Adipocyte (in vitro differentiated cells): ENCODE results near the gene PRDM16.

Experiments
- DNase-seq: peaks from one replicate; pipeline ENCODE4 v3.0.0-alpha.2; 2015; ENCODE audit warnings: low read depth
- H3K27me3 ChIP-seq: replicated peaks from 2 replicates; pipeline ENCODE4 v1.7.0; 2013; ENCODE audit warnings: mild to moderate bottlenecking, low read length, moderate library complexity; ENCODE audit not compliant: control insufficient read depth, insufficient read depth
- H3K36me3 ChIP-seq: 2 replicates; pipeline ENCODE4 v1.7.0; 2013; ENCODE audit warnings: low read length, mild to moderate bottlenecking, moderate library complexity; ENCODE audit not compliant: control insufficient read depth, insufficient read depth, severe bottlenecking
- H3K4me1 ChIP-seq: 2 replicates; pipeline ENCODE4 v1.7.0; 2013; ENCODE audit warnings: mild to moderate bottlenecking, low read length, moderate library complexity; ENCODE audit not compliant: control insufficient read depth, insufficient read depth
- H3K4me3 ChIP-seq: 2 replicates; pipeline ENCODE4 v1.7.0; 2013; ENCODE audit warnings: mild to moderate bottlenecking, low read length, moderate library complexity
- H3K9ac ChIP-seq: 2 replicates; pipeline ENCODE4 v1.7.0; 2013; ENCODE audit warnings: mild to moderate bottlenecking, low read length, moderate library complexity
- H3K9me3 ChIP-seq: 2 replicates; pipeline ENCODE4 v1.7.0; 2013; ENCODE audit warnings: mild to moderate bottlenecking, low read length, moderate library complexity; ENCODE audit not compliant: control insufficient read depth

PRDM16 gene

DNA sequence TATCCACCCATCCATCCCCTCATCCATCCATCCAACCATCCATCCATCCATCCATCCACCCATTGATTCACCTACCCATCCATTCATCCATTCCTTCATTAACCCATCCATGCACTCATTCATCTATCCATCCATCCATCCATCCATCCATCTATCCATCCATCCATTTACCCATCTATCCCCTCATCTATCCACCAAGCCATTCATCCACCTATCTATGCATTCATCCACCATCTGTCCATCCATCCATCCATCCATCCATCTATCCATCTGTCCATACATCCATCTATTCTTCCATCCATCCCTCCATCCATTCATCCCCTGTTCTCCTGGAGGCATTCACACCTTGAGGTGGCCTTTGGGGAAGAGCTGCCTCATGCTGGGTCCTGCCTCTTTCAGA is 107.0 kb downstream of the PRDM16 start:
- DNase-seq = no peak
- H3K4me1 ChIP-seq = peaks cover 20% of the 10 kb centered on the region
- no peak overlapping the region for H3K4me3 ChIP-seq

DNA sequence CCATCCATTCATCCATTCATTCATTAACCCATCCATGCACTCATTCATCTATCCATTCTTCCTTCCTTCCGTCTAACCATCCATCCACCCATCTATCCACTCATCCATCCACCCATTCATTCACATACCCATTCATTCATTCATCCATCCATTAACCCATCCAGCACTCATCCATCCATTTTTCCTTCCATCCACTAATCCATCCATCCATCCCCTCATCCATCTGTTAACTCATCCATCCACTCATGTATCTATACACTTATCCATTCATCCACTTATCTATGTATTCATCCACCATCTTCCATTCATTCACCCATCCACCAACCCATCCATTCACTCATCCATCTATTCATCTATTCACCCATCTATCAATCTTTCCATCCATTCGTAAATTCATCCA is 107.8 kb downstream of the PRDM16 start:
- H3K9me3 ChIP-seq = no peaks in the 10 kb centered on the region
- H3K4me3 ChIP-seq = no peak overlapping the region

More for the DNA sequence above, 107.0 kb downstream of the PRDM16 start:
- Histone ChIP-seq H3K9me3 (no peaks in the 10 kb centered on the region), H3K9ac (no peak overlapping the region), H3K36me3 (no peaks in the 10 kb centered on the region), H3K27me3 (peaks cover 28% of the 10 kb centered on the region)

DNA sequence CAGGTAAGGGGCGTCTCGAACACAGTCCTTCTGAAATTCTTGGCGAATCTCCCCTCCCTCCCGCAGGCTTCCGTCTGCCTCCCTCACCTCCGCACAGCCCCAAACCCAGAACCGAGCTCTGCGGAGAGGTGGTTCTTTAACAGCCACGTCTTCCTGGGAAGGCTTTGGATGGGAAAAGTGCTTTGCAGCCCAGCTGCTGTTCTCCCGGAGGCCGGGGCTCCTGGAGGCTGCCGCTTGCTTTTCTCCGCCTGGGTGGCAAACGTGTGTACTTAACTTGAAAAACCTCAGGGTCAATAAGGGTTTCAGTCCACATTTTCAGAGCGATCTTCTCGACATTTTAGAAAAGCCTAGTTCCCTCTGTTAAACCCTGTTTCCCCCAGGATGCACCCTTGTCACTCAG is 109.3 kb downstream of the PRDM16 start:
- H3K9me3 ChIP-seq = no peaks in the 10 kb centered on the region
- no peak overlapping the region for H3K4me3 ChIP-seq
- peaks cover 24% of the 10 kb centered on the region for H3K27me3 ChIP-seq
- DNase-seq = no peak
- H3K36me3 ChIP-seq = no peaks in the 10 kb centered on the region
- peaks cover 14% of the 10 kb centered on the region for H3K4me1 ChIP-seq
- H3K9ac ChIP-seq = no peak overlapping the region

More for the DNA sequence above, 107.8 kb downstream of the PRDM16 start:
- Histone ChIP-seq H3K27me3 (peaks cover 27% of the 10 kb centered on the region), H3K36me3 (no peaks in the 10 kb centered on the region), H3K4me1 (peaks cover 14% of the 10 kb centered on the region), H3K9ac (no peak overlapping the region)
- no peak for DNase-seq

DNA sequence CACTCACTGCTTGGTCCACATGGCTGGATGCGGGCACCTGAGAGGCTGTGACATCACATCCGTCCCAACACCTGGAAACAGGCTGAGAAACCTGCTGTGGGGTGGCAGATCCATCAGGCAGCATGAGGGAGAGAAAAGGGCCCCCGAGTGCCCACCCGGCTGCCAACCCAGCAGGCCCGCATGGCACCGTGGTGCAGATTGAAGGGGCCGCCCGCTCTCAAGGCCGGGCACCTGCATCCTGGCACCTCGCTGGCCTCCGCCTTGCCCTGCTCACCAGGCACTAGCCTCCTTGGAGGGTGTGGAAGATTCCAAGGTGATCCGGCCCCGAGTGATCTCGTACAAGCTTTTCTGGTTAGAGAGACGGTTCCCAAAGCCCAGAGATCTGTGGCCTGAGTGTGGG is 110.5 kb downstream of the PRDM16 start:
- H3K9me3 ChIP-seq = no peaks in the 10 kb centered on the region
- H3K27me3 ChIP-seq = peaks cover 18% of the 10 kb centered on the region
- H3K4me3 ChIP-seq = no peak overlapping the region

DNA sequence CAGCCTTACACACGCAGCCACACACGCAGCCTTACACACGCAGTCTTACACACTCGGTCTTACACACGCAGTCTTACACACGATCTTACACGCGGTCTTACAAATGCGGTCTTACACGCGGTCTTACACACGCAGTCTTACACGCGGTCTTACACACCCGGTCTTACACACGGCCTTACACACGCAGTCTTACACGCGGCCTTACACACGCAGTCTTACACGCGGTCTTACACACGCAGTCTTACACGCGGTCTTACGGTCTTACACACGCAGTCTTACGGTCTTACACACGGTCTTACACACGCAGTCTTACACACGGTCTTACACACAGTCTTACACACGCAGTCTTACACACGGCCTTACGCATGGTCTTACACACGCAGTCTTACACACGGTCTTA is 111.9 kb downstream of the PRDM16 start:
- no peak for DNase-seq
- no peaks in the 10 kb centered on the region for H3K36me3 ChIP-seq
- H3K27me3 ChIP-seq = peaks cover 26% of the 10 kb centered on the region
- no peak overlapping the region for H3K4me3 ChIP-seq
- no peak overlapping the region for H3K9ac ChIP-seq
- H3K9me3 ChIP-seq = no peaks in the 10 kb centered on the region
- no peaks in the 10 kb centered on the region for H3K4me1 ChIP-seq

More for the DNA sequence above, 110.5 kb downstream of the PRDM16 start:
- DNase-seq = no peak
- Histone ChIP-seq H3K36me3 (no peaks in the 10 kb centered on the region), H3K4me1 (peaks cover 10% of the 10 kb centered on the region), H3K9ac (no peak overlapping the region)

DNA sequence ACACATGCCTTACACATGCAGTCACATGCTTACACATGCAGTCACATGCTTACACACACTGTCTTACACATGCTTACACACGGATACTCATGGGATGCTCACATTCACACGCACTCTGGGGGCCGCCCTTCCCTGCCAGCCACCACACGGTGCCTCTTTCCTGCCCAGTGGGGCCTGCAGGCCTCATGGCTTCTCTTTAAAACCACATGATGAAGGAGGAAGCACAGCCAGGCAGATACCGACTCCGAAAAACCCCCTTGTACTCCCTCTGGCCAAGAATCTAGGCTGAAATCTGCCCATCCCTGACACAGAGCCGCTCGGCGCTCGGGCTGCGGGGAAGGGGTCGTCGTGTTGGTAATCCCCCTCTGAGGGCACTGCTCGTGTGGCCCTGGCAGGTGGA is 113.0 kb downstream of the PRDM16 start:
- Histone ChIP-seq H3K9ac (no peak overlapping the region), H3K4me3 (no peak overlapping the region), H3K4me1 (peaks cover 4% of the 10 kb centered on the region), H3K27me3 (peaks cover 19% of the 10 kb centered on the region), H3K36me3 (no peaks in the 10 kb centered on the region), H3K9me3 (no peaks in the 10 kb centered on the region)
- DNase-seq = no peak

DNA sequence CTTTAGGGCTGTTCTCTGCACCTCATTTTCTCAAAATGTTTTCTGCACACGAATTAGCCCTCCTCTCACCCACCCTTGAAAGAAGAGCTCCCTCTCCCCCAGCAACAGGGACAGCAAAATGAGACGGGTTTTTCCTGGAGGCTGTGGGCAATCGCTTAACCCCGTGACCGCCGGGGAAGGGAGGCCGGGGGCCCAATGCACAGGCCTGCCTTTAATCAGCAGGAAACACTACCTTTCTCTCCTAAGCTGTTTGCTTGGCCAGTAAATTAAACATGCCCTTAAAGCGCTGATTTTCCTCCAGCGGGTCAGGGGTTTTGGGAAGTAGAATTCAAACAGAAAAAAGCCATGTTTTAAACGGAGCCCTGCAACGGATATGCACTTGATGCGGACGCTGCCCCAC is 114.4 kb downstream of the PRDM16 start:
- no peak for DNase-seq
- H3K9me3 ChIP-seq = no peaks in the 10 kb centered on the region

DNA sequence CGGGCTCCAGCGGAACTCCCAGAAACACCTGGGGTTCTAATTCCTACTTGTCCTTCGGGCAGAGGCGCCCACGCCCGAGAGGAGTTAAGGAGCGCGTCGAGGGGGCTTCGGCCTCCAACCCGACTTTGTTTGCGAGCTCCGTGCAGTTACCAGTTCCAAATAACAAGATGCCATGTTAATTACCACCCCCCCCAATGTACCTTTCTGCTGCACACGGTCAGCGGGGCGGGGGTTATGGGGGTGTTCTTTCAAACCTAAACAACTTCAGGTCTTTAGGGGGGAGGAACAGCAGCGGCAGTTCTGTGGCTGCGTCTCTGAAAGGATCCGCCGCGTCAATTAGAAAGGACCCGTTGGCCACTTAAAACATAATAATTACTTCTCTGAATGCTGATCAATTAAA is 114.8 kb downstream of the PRDM16 start:
- Histone ChIP-seq H3K4me1 (peaks cover 12% of the 10 kb centered on the region), H3K4me3 (no peak overlapping the region), H3K27me3 (peaks cover 10% of the 10 kb centered on the region), H3K9ac (no peak overlapping the region), H3K36me3 (no peaks in the 10 kb centered on the region), H3K9me3 (no peaks in the 10 kb centered on the region)
- DNase-seq = no peak

More for the DNA sequence above, 114.4 kb downstream of the PRDM16 start:
- peaks cover 12% of the 10 kb centered on the region for H3K4me1 ChIP-seq
- peaks cover 10% of the 10 kb centered on the region for H3K27me3 ChIP-seq
- no peaks in the 10 kb centered on the region for H3K36me3 ChIP-seq
- H3K4me3 ChIP-seq = no peak overlapping the region
- H3K9ac ChIP-seq = no peak overlapping the region

DNA sequence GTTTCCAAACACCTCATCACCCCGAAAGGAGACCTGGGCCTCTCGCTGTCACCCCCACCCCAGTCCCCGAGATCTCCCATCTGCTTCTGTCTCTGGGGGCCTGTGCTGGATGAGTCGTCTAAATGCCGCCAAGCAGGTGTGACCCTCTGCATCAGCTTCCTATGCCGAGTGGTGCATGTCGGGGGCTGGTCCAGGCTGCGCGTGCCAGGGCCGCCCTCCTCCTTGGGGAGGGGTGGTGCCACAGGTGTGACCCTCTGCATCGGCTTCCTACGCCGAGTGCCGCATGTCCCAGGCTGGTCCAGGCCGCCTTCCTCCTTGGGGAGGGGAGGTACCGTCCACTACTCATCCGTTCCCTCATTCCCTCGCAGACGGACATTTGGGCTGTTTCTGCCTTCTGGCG is 115.7 kb downstream of the PRDM16 start:
- H3K9me3 ChIP-seq = no peaks in the 10 kb centered on the region
- DNase-seq = no peak
- H3K4me3 ChIP-seq = no peak overlapping the region
- H3K27me3 ChIP-seq = peaks cover 10% of the 10 kb centered on the region
- peaks cover 12% of the 10 kb centered on the region for H3K4me1 ChIP-seq
- no peak overlapping the region for H3K9ac ChIP-seq
- H3K36me3 ChIP-seq = no peaks in the 10 kb centered on the region

DNA sequence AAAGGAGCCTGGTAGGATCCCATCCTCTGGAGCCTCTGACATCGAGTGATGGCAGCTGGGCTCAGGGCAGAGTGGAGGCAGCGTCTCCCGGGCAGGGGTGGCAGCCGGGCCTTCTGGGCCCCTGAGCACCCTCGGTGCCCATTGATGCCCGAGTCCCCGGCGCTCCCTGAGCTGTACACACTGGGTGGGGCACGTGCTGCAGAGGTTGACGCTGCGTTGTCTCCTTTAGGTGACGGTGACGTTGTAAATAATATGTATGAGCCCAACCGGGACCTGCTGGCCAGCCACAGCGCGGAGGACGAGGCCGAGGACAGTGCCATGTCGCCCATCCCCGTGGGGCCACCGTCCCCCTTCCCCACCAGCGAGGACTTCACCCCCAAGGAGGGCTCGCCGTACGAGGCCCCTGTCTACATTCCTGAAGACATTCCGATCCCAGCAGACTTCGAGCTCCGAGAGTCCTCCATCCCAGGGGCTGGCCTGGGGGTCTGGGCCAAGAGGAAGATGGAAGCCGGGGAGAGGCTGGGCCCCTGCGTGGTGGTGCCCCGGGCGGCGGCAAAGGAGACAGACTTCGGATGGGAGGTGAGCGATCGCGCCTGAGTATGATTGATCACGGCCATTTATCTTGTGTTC is 117.0 kb downstream of the PRDM16 start:
- H3K36me3 ChIP-seq = no peaks in the 10 kb centered on the region
- DNase-seq = no peak
- H3K9me3 ChIP-seq = no peaks in the 10 kb centered on the region
- H3K4me1 ChIP-seq = peaks cover 12% of the 10 kb centered on the region
- H3K27me3 ChIP-seq = peaks cover 10% of the 10 kb centered on the region
- no peak overlapping the region for H3K4me3 ChIP-seq
- H3K9ac ChIP-seq = no peak overlapping the region

DNA sequence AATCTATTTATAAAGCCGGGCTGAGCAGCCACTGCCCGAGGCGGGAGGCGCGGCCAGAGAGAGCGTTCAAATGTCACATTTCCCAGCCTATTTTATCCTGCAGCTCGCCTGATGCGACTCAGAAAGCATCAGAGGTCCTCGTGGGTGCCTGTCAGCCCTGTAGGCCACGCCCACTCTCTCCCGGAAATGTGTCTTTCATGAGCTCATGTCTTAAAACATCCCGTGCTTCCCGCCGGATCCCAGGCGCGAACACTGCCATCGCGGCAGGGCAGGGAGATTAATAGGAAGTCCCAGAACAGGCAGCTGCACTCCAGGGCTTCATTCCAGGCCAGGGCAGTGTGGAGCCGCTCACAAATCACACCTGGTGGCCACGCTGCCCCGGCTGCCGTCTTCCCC is 117.5 kb downstream of the PRDM16 start:
- Histone ChIP-seq H3K4me3 (no peak overlapping the region), H3K9me3 (peaks cover 2% of the 10 kb centered on the region), H3K36me3 (no peaks in the 10 kb centered on the region), H3K4me1 (peaks cover 12% of the 10 kb centered on the region), H3K9ac (no peak overlapping the region), H3K27me3 (peaks cover 10% of the 10 kb centered on the region)
- no peak for DNase-seq
